ENCODE results near the gene PDZD2.

PDZD2 gene

DNA sequence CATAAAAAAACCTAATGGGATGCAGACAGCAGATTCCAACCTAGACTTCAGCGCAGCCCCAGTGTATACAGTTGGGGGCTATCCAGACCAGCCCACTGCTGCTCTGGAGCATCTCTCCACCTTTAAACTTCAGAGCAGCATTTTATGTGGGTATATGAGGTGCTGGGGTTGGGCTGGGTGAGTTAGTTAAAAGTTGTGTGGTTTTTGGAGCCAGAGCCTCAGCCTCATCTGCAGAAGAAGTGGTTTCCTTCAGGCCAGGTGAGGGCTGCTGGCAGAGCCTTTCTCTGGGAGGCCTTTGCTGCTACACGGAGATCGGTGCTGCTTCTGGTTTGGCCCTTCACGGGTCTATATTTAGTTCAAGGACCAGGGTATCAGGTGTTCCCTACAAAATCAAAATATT, 228.3 kb downstream of the PDZD2 start:
- Histone ChIP-seq H3K4me3 (ENCODE audit: low read depth, low read length) (no peak overlapping the region), H3K36me3 (replicated peaks) (no peaks in the 10 kb centered on the region), H3K27me3 (replicated peaks) (no peaks in the 10 kb centered on the region), H3K27ac (no peak overlapping the region)
- DNase-seq: no peak
- in situ Hi-C loops (cut with HindIII; ENCODE audit: low pct_ligation_motif_present, low sequenced_read_pairs): no loop called here
- TF ChIP-seq, protein P1, sequence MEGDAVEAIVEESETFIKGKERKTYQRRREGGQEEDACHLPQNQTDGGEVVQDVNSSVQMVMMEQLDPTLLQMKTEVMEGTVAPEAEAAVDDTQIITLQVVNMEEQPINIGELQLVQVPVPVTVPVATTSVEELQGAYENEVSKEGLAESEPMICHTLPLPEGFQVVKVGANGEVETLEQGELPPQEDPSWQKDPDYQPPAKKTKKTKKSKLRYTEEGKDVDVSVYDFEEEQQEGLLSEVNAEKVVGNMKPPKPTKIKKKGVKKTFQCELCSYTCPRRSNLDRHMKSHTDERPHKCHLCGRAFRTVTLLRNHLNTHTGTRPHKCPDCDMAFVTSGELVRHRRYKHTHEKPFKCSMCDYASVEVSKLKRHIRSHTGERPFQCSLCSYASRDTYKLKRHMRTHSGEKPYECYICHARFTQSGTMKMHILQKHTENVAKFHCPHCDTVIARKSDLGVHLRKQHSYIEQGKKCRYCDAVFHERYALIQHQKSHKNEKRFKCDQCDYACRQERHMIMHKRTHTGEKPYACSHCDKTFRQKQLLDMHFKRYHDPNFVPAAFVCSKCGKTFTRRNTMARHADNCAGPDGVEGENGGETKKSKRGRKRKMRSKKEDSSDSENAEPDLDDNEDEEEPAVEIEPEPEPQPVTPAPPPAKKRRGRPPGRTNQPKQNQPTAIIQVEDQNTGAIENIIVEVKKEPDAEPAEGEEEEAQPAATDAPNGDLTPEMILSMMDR (IDR thresholded peaks at IDR 0.05; ENCODE audit: low read depth, low read length, missing control alignments): no peak

DNA sequence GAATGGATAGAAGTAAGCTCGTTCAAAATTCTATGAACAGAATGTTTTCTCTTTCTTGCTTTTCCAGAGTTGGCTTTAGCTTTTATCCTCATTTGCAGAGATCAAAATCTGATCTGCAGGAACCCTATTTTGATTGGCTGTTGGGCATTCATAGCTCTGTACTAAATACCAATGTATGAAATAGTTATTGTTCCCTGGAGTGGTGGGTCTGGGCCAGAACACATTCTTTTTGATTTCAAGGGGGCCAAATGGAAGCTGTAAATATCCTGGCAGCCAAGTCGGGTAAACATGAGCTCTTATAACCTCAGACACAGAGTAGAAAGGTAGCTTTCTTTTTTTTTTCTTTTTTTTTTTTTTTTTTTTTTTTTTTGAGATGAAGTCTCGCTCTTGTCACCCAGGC, 241.5 kb downstream of the PDZD2 start:
- no peak overlapping the region for H3K27ac ChIP-seq
- no peaks in the 10 kb centered on the region for H3K27me3 ChIP-seq (replicated peaks)
- no peaks in the 10 kb centered on the region for H3K36me3 ChIP-seq (replicated peaks)
- no peak overlapping the region for H3K4me3 ChIP-seq (ENCODE audit: low read depth, low read length)
- DNase-seq: no peak
- TF ChIP-seq, protein P1 (IDR thresholded peaks at IDR 0.05; ENCODE audit: low read depth, low read length, missing control alignments): no peak
- in situ Hi-C loops (cut with HindIII; ENCODE audit: low pct_ligation_motif_present, low sequenced_read_pairs): no loop called here

DNA sequence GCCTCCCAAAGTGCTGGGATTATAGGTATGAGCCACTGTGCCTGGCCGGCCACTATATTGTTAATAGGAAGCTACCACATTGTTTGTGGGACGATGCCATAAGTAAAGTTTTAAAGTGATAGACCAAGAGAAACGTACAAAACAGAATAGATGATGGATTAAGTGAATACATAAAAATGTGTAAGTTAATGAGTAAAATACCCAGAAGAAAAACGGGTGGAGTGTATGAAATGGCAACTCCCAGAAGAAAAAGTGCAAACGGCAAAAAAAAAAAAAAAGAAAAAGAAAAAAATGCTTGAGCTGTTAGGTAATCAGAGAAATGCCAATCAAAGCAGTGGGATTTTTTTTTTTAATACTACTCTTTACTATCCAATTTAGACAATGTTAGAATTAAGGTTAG, 246.0 kb downstream of the PDZD2 start:
- in situ Hi-C loops (cut with HindIII; ENCODE audit: low pct_ligation_motif_present, low sequenced_read_pairs): no loop called here
- TF ChIP-seq, protein P1 (IDR thresholded peaks at IDR 0.05; ENCODE audit: low read depth, low read length, missing control alignments): no peak

DNA sequence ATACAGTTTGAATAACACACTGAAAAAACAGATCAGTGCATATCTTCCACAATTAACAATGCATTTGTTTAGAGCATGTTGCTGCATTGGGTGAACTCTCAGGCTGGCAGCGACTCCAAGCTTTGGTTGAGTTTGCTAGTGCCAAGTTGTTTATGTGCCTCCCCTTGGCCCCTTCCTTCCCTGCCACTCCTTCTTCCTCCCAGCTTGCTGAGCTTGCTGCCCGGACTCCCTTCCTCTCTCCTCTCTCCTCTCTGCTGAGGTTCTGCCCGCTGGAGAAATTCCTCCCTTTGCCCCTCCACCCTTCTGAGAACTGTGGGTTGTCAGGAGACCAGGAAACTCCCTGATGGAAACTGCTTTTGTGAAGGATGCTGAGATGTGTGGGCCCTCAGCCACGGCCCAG, 247.3 kb downstream of the PDZD2 start:
- H3K4me3 ChIP-seq (ENCODE audit: low read depth, low read length): no peak overlapping the region
- no peak for DNase-seq
- no peak overlapping the region for H3K27ac ChIP-seq
- H3K27me3 ChIP-seq (replicated peaks): no peaks in the 10 kb centered on the region
- TF ChIP-seq, protein P1 (IDR thresholded peaks at IDR 0.05; ENCODE audit: low read depth, low read length, missing control alignments): no peak
- H3K36me3 ChIP-seq (replicated peaks): no peaks in the 10 kb centered on the region
- in situ Hi-C loops (cut with HindIII; ENCODE audit: low pct_ligation_motif_present, low sequenced_read_pairs): no loop called here

More for the DNA sequence above, 246.0 kb downstream of the PDZD2 start:
- DNase-seq: no peak
- no peak overlapping the region for H3K27ac ChIP-seq
- no peaks in the 10 kb centered on the region for H3K27me3 ChIP-seq (replicated peaks)
- H3K36me3 ChIP-seq (replicated peaks): no peaks in the 10 kb centered on the region
- H3K4me3 ChIP-seq (ENCODE audit: low read depth, low read length): no peak overlapping the region

DNA sequence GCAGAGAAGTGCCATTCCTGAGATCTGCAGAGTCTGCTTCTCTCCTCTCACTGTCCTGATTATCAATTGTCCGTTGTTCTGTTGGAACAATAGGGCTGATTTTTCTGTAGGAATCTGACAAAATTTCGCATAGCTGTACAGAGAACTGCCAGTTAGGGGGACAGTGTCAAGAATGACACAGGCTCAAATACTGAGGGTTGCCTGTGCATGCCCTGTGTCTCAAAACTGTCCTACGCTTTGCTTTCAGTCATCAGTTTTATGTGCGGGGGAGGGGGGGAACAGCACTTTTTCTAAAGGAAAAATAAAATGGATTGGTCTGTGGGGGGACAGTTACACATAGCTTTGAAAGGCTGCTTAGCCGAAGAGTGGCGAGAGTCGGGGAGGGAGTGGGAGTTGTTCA, 248.6 kb downstream of the PDZD2 start:
- no peaks in the 10 kb centered on the region for H3K27me3 ChIP-seq (replicated peaks)
- H3K27ac ChIP-seq: no peak overlapping the region
- in situ Hi-C loops (cut with HindIII; ENCODE audit: low pct_ligation_motif_present, low sequenced_read_pairs): no loop called here
- TF ChIP-seq, protein P1 (IDR thresholded peaks at IDR 0.05; ENCODE audit: low read depth, low read length, missing control alignments): no peak
- H3K36me3 ChIP-seq (replicated peaks): no peaks in the 10 kb centered on the region
- H3K4me3 ChIP-seq (ENCODE audit: low read depth, low read length): no peak overlapping the region
- DNase-seq: no peak

DNA sequence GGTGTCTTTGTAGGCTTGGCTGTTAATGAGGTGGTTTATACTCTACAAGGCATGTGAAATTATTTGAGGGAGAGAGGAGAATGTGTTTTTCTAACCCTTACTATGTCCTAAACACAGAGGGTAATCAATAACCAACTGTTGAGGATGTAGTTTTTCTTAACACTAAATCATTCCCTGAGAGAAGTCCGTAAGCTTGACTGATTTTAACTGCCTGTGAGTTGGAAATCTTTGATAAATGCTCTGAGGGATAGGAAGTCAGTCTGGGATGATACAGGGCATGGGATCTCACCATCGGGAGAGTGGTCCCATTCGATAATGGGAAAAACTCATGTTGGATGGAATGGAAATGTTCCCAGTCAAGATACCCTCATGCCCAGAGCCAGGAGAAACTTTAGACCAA, 249.6 kb downstream of the PDZD2 start:
- Histone ChIP-seq H3K27ac (no peak overlapping the region), H3K36me3 (replicated peaks) (no peaks in the 10 kb centered on the region), H3K4me3 (ENCODE audit: low read depth, low read length) (no peak overlapping the region), H3K27me3 (replicated peaks) (no peaks in the 10 kb centered on the region)
- in situ Hi-C loops (cut with HindIII; ENCODE audit: low pct_ligation_motif_present, low sequenced_read_pairs): no loop called here
- no peak for DNase-seq
- TF ChIP-seq, protein P1 (IDR thresholded peaks at IDR 0.05; ENCODE audit: low read depth, low read length, missing control alignments): no peak

All from brain microvascular endothelial cell (primary cell).